HG02763 (cell line): ENCODE measurements around the gene POC5.
"Not testable (repeated sequence)": the region's sequence is repeated elsewhere in the genome, so short reads cannot be mapped to it uniquely, and the experiment has no call there.

Experiments used
- ATAC-seq: cut with Tn5 transposase; IDR thresholded peaks from one replicate; pipeline ENCODE4 v1.9.1; 2021; ENCODE audit warnings: mild to moderate bottlenecking, moderate library complexity; ENCODE audit not compliant: unreplicated experiment

Gene POC5

DNA sequence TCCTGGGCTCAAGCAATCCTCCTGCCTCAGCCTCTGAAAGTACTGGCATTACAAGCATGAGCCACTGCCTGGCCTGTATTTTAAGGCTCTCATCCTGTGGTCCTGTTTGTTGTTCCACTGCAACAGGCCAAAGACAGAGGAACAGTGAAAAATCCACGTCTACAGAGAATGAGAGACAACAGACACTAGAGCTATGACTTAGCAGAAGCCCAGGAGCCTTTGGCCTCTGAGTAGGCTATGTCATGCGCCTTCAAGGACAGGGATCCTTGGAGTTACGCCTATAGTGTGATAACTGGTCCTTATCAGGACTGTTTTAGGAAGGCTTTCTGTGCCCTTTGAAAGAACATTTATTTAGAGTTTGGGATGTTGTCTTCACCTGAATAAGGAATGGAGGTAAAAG, 10.5 kb downstream of the POC5 start:
- no peak for ATAC-seq

DNA sequence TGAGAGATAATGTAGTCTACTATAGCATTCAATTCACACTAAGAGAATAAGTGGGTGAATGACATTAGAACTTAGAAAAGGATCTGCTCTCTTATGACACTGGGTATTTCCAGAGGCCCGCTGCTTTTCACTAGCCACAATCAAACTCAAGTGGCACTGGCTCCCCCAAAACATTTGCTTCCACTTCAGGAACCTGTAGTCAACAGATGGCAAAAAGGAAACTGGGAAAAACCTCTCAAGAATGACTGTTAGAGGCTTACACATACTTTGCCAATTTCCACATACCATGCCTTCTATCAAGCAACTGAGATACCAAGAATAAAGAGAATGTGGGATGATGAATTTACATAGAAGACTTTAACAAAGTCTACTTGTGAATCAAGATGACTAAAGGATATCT, 11.2 kb downstream of the POC5 start:
- no peak for ATAC-seq

DNA sequence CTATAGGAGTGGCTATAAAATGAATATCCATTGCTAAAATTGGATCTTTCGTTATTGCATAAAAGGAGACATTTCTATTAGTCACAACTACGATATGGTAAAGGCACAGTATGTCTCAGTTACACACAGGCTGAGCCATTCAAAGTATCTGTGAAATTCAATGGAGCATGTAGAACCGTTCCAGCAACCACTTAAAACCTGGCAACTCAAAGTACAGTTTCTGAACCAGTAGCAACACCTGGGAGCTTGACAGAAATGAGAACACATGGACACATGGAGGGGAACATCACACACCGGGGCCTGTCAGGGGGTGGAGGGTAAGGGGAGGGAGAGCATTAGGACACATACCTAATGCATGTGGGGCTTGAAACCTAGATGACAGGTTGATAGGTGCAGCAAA, 15.4 kb downstream of the POC5 start:
- ATAC-seq, result no peak

DNA sequence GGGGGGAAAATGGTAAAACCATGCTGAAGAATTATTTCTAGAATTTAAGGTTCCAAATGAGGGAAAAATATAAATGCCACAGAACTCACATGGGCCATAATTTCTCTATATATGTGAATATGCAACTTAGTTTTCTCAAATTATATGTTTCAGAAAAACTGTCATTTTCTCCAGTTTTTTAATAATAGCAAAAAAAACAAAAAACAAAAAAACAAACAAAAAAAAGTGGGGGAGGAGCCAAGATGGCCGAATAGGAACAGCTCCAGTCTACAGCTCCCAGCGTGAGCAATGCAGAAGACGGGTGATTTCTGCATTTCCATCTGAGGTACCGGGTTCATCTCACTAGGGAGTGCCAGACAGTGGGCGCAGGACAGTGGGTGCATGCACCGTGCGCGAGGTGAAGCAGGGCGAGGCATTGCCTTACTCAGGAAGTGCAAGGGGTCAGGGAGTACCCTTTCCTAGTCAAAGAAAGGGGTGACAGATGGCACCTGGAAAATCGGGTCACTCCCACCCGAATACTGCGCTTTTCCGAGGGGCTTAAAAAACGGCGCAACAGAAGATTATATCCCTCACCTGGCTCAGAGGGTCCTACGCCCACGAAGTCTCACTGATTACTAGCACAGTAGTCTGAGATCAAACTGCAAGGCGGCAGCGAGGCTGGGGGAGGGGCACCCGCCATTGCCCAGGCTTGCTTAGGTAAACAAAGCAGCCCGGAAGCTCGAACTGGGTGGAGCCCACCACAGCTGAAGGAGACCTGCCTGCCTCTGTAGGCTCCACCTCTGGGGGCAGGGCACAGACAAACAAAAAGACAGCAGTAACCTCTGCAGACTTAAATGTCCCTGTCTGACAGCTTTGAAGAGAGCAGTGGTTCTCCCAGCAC, 21.5 kb downstream of the POC5 start:
- not testable (repeated sequence) for ATAC-seq

DNA sequence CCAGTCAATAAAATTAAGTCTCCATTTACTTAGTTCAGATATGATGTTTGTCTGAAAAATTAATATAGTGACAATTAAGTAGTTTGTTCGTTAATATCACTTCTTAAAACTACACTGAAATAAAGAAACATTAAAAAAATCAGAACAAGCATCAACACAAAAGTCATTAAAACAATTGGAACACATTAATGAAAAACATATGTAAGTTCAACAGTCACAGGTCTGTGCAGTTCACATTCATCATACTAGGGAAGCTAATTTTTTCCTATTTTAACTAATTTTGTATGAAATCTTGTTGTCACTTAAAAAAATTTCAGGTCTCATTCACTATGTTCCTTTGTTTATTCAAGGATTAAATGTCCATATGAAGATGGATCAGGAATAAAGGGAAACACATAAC, 22.5 kb downstream of the POC5 start:
- no peak for ATAC-seq

DNA sequence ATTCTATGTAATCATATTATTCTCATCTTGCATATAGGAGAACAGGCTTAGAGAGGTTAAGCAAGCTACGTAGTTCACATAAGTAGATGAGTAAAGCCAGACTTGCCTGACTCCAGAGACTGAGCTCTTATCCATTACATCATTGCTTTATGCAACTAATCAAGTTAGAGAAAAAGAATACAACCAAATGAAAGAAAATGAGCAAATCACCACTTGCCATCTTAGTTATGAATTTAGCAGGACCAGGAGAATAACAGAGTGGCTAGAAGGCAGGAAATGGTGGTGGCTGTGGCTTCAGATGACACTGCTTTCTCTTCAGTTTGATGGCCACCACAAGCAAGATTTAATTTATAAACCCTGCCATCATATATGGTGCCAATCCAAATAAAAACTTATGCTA, 26.6 kb downstream of the POC5 start:
- no peak for ATAC-seq

DNA sequence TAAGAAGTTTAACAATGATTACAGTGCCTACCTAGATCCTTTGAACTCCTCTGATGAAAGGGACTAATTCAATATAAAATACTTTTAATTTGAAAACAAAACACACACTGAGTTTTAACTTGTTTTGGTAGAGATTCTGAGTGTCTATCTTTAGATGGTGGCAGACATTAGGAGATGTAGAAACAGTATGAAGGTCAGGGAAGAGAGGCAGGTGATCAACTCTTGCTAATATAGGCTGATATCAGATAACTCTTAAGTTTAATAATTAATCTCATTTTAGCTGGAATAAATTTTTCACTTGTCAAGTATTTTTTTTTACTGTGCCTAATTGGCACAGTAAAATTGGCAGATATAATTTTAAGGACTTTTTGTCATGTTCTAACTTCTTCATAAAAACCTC, 30.8 kb downstream of the POC5 start:
- no peak for ATAC-seq

DNA sequence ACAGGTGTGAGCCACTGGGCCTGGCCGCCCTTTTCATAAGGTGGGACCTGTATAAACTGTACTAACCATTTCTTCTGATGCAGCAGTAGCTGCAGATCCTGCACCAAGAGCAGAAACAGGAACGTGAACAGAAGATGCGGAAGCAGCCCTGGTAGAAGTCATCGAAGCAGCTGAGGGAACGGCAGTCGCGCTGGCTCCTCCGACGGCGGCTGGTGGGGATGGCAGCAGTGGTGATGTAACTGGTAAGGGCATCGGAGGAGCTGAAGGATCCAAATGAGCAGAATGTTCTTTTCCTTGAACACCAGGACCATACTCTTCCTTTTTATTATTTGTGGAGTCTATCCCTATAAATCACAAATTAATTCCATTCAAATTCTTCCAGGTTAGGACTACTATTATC, 32.1 kb downstream of the POC5 start:
- no peak for ATAC-seq

DNA sequence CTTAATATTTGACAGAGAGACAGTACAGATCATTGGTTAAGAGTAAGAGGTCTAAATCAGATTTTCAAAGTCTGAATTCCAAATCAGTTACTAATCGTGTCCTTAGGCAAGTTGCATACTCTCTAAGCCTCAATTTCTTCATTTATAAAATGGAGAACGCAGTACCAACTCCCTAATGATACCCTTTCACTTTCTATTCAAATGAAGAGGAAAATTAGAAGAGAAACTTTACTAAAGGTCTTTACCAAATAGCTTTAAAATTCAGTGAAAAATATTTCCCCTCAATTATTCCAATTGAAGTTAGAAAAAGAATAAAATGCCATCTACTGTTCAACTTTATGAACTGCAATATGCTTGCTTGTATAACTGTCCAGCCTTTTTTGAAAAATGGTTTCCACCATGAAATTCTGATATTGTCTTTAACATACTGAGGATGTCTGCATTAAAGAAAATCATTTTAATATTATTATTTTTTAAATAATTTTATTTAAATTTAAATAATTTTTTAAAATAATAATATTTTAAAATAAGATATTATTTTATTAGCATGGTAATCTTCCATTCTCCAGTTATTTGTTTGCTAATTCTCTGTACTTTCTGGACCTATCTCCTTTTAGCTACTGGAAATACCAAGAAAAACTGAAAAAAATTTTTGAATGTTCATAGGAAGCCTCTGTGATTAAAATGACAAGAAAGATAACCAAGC, 36.0 kb downstream of the POC5 start:
- no peak for ATAC-seq

DNA sequence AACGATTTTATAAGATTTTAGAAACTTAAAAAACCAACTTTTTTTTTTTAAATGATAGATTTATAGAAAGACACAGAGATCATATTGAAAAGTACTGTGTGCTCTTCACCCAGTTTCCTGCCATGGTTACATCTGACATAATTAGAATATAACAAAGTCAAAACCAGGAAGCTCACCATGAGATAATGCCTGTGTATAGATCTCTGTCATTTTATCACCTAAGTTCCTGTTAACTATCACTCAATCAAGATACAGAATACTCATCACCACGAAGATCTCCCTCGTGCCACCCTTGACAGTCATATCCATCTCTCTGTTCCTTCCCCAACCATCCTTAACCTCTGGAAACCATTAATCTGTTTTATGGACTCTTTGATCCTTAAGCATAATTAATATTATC, 39.1 kb downstream of the POC5 start:
- no peak for ATAC-seq

DNA sequence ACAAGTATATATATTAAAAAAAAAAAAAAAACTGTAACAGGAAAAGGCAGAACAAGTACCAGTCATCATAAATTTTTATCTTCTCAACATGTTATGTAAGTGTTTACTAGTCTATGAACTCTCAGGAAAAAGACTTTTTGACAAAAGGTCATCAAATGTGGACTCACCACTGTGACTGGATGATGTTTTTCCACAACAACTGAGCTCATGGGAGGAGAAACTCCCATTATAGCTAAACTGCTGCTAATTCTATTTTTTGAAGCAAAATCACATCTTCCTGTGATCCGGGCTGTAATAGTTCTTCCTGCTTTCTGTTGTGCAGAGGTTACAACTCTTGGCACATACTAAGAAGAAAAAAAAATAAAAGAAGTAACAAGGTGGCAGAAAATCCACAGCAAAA, 39.6 kb downstream of the POC5 start:
- no peak for ATAC-seq

DNA sequence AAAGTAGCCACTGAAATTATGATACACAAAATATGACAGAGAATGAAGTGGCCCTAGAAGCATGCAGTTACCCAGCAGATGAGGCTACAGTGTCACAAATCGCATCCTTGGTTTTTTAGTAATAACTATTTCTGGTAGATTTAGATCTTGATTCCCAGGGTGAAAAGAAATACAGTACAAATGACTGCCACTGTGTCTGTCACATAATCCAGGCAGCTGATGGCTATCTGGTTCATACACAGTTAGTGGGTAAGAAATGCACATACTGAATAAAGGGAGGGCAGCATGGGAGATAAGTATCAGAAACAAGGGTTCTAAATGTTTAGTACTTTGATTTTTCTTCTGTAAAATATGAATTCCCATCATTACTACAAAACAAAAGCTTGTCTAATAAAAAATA, 41.5 kb downstream of the POC5 start:
- ATAC-seq, result no peak

DNA sequence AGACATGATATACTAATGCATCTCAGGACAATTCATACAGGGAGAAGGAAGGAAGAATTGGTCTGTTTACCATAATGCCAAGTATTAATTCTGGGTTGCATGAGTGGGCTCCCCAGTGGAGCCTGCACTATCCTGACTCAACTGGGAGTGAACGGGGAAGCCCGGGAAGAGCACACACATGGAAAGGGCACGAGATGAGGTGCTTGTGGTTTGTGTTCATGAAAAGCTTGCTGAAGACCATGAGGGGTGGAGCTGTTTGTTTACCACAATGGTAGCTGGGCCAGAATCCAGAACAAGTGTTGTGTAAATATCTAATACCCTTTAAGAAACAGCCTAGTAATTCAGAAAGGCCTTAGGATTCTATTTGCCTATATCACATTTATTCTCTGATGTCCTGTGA, 44.6 kb downstream of the POC5 start:
- no peak for ATAC-seq

DNA sequence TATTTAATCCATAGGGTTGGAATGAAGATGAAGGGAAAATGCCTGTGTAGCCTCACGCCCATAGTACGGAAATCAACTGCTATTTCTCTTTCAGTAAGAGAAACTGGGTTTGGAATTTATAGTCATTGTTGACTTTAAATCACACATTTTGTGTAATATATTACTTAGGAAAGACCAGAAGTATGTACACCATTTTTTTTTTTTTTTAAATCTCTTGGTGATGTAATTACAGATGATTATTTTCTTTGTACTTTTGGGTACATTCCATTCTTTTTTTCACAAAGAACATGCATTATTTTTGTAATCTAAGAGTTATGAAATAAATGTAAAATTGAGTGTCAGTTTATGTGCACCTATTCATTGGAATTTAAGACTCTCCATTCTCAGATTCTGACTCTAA, 45.7 kb downstream of the POC5 start:
- ATAC-seq, result no peak

DNA sequence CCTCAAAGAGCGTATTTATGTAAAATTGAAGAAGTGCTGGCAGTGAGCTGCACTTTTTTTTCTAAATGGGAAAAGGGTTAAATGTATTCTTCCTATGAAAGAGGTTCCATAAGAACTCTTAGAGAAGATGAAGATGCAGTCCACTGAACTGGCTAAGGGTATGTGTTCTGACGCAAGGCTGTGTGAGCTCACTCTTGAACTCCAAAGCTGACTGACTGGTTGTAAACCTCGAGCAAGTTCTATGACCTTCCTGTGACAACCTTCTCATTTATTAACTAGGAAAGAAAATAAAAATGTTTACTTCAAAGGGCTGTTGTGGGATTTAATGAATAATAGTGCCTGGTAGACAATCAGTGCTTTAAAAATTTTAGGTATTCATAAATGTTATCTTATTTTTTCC, 46.7 kb downstream of the POC5 start:
- no peak for ATAC-seq

DNA sequence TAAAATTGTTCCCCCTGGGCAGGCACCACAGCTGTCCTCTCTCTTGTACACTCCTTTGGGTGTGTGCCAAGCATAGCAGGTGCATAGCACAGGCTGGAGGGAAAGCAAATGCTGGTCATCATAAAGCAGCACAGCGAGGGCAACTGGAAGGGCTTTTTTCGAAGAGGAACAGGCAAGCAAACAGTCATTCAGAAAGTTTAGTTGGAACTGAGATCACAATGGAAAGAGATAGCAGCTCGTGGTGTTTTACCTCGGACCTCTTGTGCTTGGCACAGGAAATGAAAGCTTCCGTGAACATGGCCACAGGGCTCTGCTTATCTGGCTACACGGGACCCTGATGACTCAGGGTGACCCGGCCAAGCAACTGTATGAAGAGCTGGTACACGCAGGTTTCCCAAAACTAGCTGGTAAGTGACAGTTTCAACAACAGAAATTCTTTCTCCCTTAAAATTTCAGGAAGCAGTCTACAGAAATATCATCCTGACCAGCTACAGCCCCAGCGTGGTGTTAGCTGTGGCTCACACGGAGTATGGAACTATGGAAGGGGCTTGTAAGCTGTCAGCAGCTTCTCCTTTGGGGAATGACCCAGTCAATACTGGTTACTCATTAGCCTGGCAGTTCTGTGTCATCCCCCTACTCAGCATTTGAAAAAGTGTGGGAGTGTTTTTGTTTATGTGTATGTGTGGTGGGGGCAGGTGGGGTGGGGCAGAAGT, 48.1 kb downstream of the POC5 start:
- peak; percentile 91 for ATAC-seq

DNA sequence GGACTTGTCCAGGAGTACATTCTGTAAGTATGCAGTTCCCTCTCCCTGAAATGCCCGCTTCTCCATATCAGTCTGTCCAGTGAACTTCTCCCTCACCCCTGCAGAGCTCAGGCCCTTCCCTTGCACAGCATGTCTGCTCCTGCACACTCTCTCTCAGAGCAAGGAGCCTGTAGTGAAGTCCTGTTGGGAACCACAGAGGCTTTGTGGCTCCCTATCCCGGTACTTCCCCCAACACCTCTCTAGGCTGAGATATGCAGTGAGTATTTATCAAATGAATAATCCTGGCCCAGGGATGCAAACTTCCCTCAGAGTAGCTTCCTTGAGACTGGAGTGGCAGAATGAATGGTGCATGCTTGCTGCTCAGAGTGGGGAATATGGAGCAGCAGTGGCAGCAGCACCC, 48.8 kb downstream of the POC5 start:
- ATAC-seq, result peak; percentile 3

DNA sequence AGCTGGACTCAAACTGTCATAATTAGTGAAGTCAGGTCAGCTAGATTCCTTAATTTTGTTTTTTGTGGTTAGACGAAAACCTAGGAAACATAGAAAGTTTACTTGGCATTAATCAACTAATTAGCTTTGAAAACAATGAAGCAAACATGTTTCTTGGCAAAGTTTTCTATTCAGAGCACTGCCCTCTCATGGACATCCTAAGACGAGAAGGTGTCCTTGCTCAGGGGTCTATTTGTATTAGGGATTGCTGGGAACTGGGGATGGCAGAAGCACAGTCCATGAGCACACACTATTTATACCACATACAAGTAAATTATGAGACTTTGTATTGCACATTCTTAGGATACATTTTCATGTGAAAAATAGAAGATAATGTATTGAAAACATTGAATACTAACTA, 49.7 kb downstream of the POC5 start:
- no peak for ATAC-seq

DNA sequence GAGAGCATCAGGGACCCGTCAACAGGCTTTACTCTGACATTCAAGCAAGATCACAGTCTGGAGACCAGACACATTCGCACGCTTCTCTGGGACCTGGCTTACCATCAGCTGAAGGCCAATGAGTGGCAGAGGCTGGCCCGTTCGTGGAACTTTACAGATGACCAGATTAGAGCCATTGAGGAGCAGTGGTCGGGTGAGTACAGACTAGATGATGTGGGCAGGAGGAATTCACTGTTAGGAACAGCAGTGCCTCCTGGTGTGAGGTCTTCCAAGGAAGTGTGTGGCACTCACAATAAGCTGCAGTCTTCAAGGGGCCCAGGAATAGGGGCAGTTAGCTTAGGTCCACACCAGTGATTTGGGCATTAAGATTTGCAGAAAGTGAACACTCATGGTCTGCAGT, 50.4 kb downstream of the POC5 start:
- no peak for ATAC-seq

DNA sequence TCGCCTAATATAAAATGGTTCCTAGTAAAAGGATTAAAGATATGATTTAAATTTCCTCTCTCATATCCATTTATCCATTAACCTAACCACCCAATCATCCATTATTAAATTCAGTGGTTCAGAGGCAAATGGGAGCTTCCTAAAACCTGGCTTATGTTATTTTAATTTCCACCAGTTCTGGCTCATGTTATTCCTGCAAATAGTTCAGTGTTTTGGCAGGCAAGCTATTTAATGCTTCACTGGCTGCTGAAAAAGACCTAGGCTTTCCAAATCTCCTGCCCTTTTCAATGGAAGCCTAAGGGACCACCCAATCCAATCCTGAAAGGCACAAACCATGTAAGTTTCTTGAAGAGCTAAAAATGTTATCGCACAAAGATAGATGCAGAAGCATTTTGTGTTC, 52.3 kb downstream of the POC5 start:
- ATAC-seq, result no peak

DNA sequence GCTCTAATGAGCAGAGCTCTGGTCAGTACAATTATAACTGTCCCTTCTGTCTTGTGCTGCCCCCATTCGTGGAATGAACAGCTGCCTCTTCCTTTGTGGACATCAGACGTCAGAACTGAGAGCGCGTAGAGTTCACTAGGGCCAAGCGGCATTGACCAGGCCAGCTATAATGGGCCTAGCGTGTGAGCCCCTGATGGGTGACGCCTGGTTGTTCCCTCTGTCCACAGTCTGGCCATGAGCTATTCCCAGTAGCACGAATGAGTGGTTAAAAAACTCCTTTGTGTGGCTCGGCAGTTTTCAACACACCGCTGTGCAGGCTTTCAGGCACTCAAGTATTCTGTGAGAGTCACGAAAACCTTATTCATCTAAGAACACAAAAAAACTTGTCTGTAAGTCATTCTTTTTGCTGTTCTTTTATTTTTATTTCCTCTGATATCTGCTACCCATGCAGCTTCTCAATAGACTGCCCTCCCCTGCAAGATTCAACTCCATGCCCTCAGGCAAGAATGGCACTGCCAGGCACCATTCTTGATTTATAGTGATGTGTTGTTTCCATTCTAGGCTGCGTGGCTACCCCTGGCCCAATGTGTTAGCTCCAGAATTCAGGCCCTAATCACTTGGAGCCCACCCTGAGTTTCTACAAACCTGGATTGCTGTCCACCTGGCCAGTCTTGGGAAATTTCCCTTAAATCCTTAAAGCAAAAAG, 53.5 kb downstream of the POC5 start:
- no peak for ATAC-seq
